Activated T-cell treated with anti-CD3 and anti-CD28 coated beads, Interleukin-2, amount 50 U/mL, for 4 hours (primary cell): ENCODE data around the gene DIS3L. TPM values are rescaled to one million over a fixed set of nuclear protein-coding genes. Genes with fewer than 3 reads are reported as not detected.
"Not testable (repeated sequence)": the region's sequence is repeated elsewhere in the genome, so short reads cannot be mapped to it uniquely, and the experiment has no call there.

ENCODE experiments used
- ATAC-seq, 2 donors: fragments of 200-7000 bp; cut with Tn5 transposase; one replicate each; pipeline ENCODE4 v1.10.0; 2021
- DNase-seq: peaks from one replicate; pipeline ENCODE4 v3.0.0-alpha.2; 2020
- H3K27me3 Mint-ChIP-seq: one replicate; pipeline ENCODE4 v1.8.0; 2021; ENCODE audit warnings: low read depth, mixed read lengths
- H3K36me3 Mint-ChIP-seq: one replicate; pipeline ENCODE4 v1.8.0; 2022; ENCODE audit warnings: mixed read lengths; ENCODE audit not compliant: insufficient read depth
- H3K4me1 Mint-ChIP-seq: one replicate; pipeline ENCODE4 v1.8.0; 2021; ENCODE audit warnings: low read depth, mixed read lengths
- H3K4me3 Mint-ChIP-seq: one replicate; pipeline ENCODE4 v1.8.0; 2021; ENCODE audit warnings: mild to moderate bottlenecking, moderate library complexity, mixed read lengths
- H3K9me3 Mint-ChIP-seq: one replicate; pipeline ENCODE4 v1.8.0; 2021; ENCODE audit warnings: mixed read lengths
- total RNA-seq, 3 donors: library from RNA; stranded (reverse); gene quantifications; one replicate each; pipeline ENCODE4 v1.2.1, GENCODE V29; 2021

Gene DIS3L
- total RNA-seq, 3 donors from 2014 or later = 22.7 to 32.1 (median 26.3) TPM

GRCh38 chr15:66262837-66263236 lies 30.5 kb upstream of the DIS3L start:
- H3K4me1 Mint-ChIP-seq, ATAC-seq, H3K4me3 Mint-ChIP-seq, H3K36me3 Mint-ChIP-seq, DNase-seq, H3K9me3 Mint-ChIP-seq: not testable (repeated sequence)
- H3K27me3 Mint-ChIP-seq = peaks cover 24% of the 10 kb centered on the region

DNA sequence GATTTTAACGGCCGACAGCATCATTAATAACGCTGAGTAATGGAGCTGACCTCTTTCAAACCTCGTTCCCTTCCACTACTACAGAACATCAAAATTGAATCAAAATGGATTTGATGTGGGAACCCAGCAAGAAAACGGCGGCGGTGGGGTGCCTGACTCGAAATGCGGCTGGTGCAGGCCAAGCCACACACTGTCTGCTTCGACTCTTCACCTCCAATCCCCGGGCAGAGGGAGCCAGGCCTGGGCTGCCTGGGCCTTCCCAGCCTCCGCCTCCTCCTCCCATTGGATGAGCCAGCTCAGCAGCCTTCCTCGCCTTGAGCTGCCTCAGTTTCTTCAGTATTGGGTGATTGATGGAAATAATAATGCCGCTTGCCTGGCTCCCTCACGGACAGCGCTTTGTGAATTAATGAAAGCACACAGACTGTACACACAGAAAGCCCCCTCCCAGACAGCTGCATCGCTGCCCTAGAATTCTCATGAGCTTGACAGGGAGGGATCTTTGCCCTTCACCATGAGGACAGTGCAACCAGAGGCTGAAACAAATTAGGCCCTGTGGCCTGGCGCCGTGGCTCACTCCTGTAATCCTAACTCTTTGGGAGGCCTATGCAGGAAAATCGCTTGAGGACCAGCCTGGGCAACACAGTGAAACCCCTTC lies 28.4 kb upstream of the DIS3L start:
- peaks cover 29% of the 10 kb centered on the region for H3K27me3 Mint-ChIP-seq
- H3K4me3 Mint-ChIP-seq = no peak overlapping the region
- peaks cover 9% of the 10 kb centered on the region for H3K9me3 Mint-ChIP-seq
- H3K4me1 Mint-ChIP-seq = no peaks in the 10 kb centered on the region
- DNase-seq (no peak), ATAC-seq (no peak)
- peaks cover 3% of the 10 kb centered on the region for H3K36me3 Mint-ChIP-seq

DNA sequence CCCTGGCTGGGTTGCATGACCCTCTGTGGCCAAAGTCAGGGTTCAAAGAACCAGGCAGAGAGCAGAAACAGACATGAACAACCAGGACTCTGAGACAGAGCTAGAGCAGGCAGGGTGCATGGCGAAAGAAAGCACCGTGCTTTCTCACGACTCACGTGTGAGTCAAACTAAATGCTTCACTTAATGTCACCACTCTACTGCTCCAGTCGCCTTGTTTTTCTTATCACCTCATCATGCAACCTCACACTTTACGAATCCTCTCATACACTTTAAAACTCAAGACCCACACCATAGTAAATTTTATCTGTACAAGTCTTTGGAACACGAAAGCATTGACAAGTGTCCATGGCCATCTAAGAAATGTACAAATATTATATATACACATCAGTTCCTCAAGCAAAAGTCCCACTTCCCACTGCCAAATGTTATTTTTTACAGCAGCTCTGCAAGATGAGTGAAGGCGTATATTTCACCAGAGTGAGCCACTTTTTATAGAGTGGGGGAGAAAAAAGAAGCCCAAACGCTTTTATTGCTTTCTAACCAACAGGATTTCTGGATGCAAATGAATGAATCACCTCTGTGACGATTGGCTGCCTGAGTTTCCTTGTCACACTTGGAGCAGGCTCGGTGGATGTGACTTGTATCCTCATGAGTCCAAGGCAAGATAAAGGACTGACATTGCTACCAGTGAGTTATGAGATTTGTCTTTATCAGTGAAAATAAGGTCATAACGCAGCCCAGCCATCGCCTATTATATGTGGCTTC lies 23.9 kb upstream of the DIS3L start:
- ATAC-seq (no peak), DNase-seq (no peak)
- H3K27me3 Mint-ChIP-seq = peaks cover 21% of the 10 kb centered on the region
- H3K4me1 Mint-ChIP-seq = no peaks in the 10 kb centered on the region
- no peaks in the 10 kb centered on the region for H3K36me3 Mint-ChIP-seq
- no peaks in the 10 kb centered on the region for H3K9me3 Mint-ChIP-seq
- H3K4me3 Mint-ChIP-seq = no peak overlapping the region

DNA sequence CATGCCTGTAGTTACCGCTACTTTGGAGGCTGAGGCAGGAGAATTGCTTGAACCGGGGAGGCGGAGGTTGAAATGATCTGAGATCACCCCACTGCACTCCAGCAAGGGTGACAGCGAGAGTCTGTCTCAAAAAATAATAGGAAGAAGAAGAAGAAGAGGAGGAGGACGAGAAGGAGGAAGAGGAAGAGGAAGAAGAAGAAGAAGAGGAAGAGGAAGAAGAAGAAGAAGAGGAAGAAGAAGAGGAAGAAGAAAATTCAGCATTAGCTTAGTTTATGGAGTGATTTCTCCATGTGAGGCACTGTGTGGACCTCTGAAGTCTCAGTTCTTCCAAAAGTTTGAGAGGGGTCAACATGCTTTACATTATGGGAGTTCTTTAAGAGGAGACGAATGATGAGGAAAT lies 22.4 kb upstream of the DIS3L start:
- Mint-ChIP-seq H3K4me3 (no peak overlapping the region), H3K4me1 (no peaks in the 10 kb centered on the region), H3K27me3 (peaks cover 21% of the 10 kb centered on the region), H3K36me3 (no peaks in the 10 kb centered on the region), H3K9me3 (no peaks in the 10 kb centered on the region)
- ATAC-seq = no peak
- DNase-seq = no peak

DNA sequence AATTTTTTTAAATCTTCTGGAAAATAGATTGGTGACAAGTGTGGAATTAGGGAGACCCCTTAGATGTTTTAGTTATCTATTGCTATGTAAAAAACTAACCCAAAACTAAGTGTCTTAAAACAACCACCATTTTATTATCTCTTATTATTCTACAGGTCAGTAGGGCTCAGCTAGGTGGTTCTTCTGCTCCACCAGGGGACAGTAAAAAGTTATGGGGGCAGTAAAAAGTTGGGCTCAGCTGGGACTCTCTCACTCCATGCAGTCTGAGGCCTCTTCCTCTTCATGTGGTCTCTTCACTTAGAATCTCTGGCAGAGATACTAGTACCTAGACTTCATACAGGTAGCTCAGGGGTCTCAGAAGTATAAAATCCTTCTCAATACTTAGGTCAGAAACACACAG lies 18.0 kb upstream of the DIS3L start:
- Mint-ChIP-seq H3K4me3 (no peak overlapping the region), H3K9me3 (no peaks in the 10 kb centered on the region), H3K36me3 (no peaks in the 10 kb centered on the region), H3K27me3 (peaks cover 6% of the 10 kb centered on the region), H3K4me1 (no peaks in the 10 kb centered on the region)
- DNase-seq (no peak), ATAC-seq (no peak)

DNA sequence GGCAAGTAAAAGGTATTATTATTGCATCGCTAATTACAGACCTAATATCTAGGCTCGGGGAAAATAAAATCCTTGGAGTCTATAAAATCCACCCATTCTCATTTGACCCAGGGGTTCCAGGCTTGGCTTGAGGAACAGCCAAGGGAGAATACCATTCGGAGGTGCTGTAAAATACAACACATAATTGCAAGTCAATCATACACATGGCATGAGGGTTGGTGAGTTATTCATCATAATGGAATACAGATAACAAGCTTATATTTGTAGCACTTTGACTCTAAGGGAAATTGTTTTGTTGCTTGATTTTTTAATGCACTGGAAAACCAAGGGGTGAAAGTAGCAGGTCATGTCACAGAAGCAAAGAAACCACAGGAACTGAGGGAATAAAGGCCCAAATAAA lies 16.8 kb upstream of the DIS3L start:
- Mint-ChIP-seq H3K9me3 (no peaks in the 10 kb centered on the region), H3K4me3 (no peak overlapping the region), H3K36me3 (no peaks in the 10 kb centered on the region), H3K4me1 (no peaks in the 10 kb centered on the region), H3K27me3 (no peaks in the 10 kb centered on the region)
- DNase-seq (no peak), ATAC-seq (no peak)

DNA sequence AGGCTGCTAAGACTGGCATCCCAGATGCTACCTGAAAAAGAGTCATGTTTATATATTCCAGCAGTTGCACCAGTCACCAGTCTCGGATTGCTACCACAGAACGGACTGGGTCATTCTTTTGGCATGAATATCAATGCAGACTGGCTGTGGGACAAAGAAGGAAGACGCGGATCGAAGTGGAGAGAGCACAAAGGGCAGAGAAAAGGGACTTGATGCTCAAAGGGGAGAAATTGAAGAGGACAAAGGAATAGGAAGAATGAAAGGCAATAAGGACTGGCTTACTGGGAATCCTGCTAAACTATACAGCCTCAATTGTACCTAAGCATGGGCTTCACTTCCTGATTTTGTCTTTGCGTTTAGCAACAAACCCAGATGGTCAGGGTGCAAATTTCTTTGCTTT lies 15.3 kb upstream of the DIS3L start:
- Mint-ChIP-seq H3K27me3 (no peaks in the 10 kb centered on the region), H3K4me1 (no peaks in the 10 kb centered on the region), H3K4me3 (no peak overlapping the region), H3K36me3 (no peaks in the 10 kb centered on the region), H3K9me3 (no peaks in the 10 kb centered on the region)
- ATAC-seq (no peak), DNase-seq (no peak)

DNA sequence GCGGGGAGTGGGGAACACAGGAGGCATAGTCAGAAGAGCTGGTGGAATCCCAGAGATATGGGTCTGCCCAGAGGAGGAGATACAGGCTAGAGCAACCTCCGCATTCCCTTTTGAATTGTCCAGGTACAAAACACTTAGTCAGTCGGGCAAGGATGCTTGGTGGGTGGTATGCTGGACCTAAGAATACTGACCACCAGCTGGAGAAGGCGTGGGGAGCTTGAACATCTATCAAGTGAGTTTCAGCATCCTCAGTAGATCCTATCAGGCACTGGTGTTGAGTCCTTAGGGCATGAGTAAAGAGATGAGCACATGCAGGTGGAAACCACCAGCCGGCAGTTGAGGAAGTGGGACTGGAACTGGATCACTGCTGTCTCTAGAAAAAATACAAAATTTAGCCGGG lies 14.7 kb upstream of the DIS3L start:
- no peak overlapping the region for H3K4me3 Mint-ChIP-seq
- no peaks in the 10 kb centered on the region for H3K9me3 Mint-ChIP-seq
- H3K36me3 Mint-ChIP-seq = no peaks in the 10 kb centered on the region
- no peaks in the 10 kb centered on the region for H3K27me3 Mint-ChIP-seq
- DNase-seq (no peak), ATAC-seq (no peak)
- H3K4me1 Mint-ChIP-seq = no peaks in the 10 kb centered on the region

- Mint-ChIP-seq H3K4me3 (no peak overlapping the region), H3K36me3 (no peaks in the 10 kb centered on the region), H3K4me1 (peaks cover 3% of the 10 kb centered on the region), H3K9me3 (no peaks in the 10 kb centered on the region), H3K27me3 (no peaks in the 10 kb centered on the region)
- ATAC-seq = no peak
- no peak for DNase-seq
Measured at GRCh38 chr15:66284271-66284670, 9.1 kb upstream of the DIS3L start.

DNA sequence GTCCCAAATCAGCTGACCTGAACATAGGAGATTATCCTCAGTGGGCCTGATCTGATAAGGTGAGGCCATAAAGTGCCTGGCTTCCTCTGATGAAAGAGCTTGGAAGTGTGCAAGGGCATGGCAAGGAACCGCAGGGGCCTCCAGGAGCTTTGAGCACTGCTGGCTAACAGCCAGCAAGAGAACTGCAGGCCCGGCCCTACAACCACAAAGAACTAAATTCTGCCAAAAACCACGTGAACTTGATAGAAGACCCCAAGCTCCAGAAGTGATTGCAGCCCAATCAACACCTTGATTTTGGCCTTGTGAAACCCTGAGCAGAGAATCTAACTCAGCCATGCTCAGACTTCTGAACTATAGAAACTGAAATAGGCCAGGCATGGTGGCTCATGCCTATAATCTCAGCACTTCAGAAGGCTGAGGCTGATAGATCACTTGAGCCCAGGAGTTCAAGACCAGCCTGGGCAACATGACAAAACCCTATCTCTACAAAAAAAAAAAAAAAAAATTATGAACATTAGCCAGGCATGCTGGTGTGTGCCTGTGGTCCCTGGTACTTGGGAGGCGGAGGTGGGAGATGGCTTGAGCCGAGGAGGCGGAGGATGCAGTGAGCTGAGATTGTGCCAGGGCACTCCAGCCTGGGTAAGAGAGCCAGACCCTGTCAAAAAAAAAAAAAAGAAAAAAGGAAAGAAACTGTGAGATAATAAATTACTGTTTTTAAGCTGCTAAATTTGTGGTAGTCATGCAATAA lies 7.7 kb upstream of the DIS3L start:
- Mint-ChIP-seq H3K4me1 (peaks cover 10% of the 10 kb centered on the region), H3K27me3 (no peaks in the 10 kb centered on the region), H3K9me3 (no peaks in the 10 kb centered on the region), H3K4me3 (no peak overlapping the region), H3K36me3 (no peaks in the 10 kb centered on the region)
- no peak for DNase-seq
- no peak for ATAC-seq

- ATAC-seq (no peak), DNase-seq (no peak)
- Mint-ChIP-seq H3K4me1 (peaks cover 23% of the 10 kb centered on the region), H3K4me3 (no peak overlapping the region), H3K9me3 (no peaks in the 10 kb centered on the region), H3K27me3 (no peaks in the 10 kb centered on the region), H3K36me3 (no peaks in the 10 kb centered on the region)
Measured at GRCh38 chr15:66287461-66288057, 5.8 kb upstream of the DIS3L start.

DNA sequence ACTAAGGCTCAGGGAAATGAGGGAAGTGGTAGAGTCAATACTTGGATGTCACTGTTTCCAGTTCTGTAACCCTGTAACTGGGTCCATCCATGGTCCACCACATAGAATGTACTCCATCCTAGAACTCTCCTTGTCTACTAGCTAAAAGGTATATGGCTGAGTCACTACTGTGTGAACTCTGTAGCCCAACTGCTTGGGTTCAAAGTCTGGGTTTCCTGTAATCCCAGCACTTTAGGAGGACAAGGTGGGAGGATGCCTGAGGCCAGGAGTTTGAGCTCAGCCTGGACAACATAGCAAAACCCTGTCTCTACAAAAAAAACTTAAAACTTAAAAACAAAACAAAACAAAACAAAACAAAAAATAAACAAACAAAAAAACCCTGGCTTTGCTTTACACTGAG lies 5.3 kb upstream of the DIS3L start:
- no peaks in the 10 kb centered on the region for H3K27me3 Mint-ChIP-seq
- no peaks in the 10 kb centered on the region for H3K9me3 Mint-ChIP-seq
- ATAC-seq = no peak
- no peak overlapping the region for H3K4me3 Mint-ChIP-seq
- H3K4me1 Mint-ChIP-seq = peaks cover 25% of the 10 kb centered on the region
- H3K36me3 Mint-ChIP-seq = no peaks in the 10 kb centered on the region
- no peak for DNase-seq

DNA sequence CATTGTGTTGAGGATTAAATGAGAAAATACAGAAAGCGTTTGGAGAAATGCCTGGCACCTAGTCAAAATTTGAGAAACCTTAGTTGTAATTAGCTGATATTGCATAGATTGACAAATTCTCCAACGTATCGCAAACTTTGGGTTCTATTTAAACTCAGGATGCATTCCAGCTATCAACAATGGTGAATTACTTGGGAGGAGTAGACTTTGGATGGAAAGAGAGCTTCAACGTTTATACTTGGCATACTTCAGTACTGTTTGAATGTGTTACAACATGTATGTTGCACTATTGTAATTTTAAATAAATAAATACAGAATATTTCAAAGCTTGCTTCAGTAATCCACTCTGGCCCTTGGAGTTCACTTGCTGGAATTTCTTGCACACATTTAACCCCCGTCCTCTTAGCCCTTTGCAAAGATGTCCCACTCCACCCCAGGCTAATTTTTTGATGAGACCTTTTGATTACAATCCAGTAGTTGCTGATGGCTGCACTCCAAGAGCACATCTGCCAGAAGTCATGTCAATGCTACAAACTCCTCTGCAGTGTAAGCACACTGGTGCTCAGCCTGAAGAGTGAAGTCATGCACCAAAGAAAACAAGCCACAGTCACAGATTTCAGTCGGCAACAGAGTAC lies 4.7 kb upstream of the DIS3L start:
- H3K9me3 Mint-ChIP-seq = no peaks in the 10 kb centered on the region
- H3K4me3 Mint-ChIP-seq = no peak overlapping the region
- peaks cover 25% of the 10 kb centered on the region for H3K4me1 Mint-ChIP-seq
- ATAC-seq (no peak), DNase-seq (no peak)
- no peaks in the 10 kb centered on the region for H3K36me3 Mint-ChIP-seq
- no peaks in the 10 kb centered on the region for H3K27me3 Mint-ChIP-seq

DNA sequence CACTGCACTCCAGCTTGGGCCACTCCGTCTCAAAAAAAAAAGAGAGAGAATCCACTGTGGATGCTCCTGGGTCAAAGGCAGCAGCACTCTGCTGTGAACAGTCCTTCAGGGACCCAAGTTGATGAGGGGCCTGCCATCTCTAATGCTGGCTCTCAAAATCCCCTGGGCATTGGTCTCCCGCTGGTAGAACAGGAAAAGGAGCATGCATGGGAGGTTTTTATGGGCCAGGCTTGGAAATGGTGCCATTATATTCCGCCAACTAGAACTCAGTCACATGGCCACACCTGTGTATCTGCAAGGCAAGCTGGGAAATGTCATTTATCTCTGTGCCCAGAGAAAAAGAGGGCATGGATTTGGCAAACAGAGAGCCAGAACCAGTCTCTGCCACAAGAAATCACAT lies 3.4 kb upstream of the DIS3L start:
- Mint-ChIP-seq H3K4me1 (peaks cover 34% of the 10 kb centered on the region), H3K9me3 (no peaks in the 10 kb centered on the region), H3K4me3 (no peak overlapping the region), H3K36me3 (no peaks in the 10 kb centered on the region), H3K27me3 (no peaks in the 10 kb centered on the region)
- DNase-seq (no peak), ATAC-seq (no peak)
